Measurements from ENCODE around the gene JOSD1. TPM values are rescaled to one million over a fixed set of nuclear protein-coding genes. Genes with fewer than 3 reads are reported as not detected.

Gene JOSD1
- total RNA-seq, 1 experiment from 2014 or later, result 50.5 TPM

DNA sequence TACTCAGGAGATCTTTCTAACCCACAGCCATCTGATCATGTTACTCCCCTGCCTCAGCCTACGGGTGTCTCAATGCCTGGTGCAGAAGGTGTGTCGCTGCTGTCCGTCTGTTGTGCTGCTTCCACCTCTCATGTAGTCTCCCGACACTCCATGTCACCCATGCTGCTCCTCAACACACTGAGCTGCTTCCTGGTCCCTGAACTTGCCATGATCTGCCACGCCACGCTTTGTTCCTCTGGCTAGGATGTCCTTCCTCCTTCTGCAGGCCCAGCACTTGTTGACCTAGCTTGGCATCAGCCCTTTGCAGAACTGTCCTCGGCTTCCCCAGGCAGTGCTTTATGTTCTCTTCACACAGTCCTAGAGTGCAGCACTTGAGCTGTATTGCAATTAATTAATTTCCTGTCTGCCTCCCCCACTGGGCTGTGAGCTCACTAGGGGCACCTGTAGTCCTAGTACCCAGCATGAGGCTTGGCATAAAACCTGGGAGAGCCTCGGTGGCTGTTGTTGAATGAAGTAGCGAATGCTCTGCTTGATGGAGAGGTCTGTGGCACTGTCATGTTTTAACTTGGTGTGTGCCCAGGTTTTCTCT, 14.5 kb upstream of the JOSD1 start:
- H3K4me3 ChIP-seq (ENCODE audit: low read length), result no peak overlapping the region
- peaks cover 31% of the 10 kb centered on the region for H4K20me1 ChIP-seq (ENCODE audit: insufficient read depth, low read depth, low read length)
- H3K79me2 ChIP-seq (ENCODE audit: low read length), result peaks cover 67% of the 10 kb centered on the region
- H3K9me3 ChIP-seq (ENCODE audit: low read length), result no peaks in the 10 kb centered on the region
- H3K4me2 ChIP-seq (ENCODE audit: low read depth, low read length, poor library complexity, severe bottlenecking), result no peak overlapping the region
- peaks cover 2% of the 10 kb centered on the region for H3K4me1 ChIP-seq (ENCODE audit: low read length)
- no peaks in the 10 kb centered on the region for H3K27me3 ChIP-seq (ENCODE audit: low read length)
- H3K9ac ChIP-seq (ENCODE audit: low read length), result no peak overlapping the region
- no peak for DNase-seq
- H3K9me2 ChIP-seq (replicated peaks; ENCODE audit: insufficient read depth, low read length), result no peaks in the 10 kb centered on the region
- peaks cover 19% of the 10 kb centered on the region for H3K36me3 ChIP-seq (ENCODE audit: insufficient read depth, low read length)
- H2AFZ ChIP-seq (ENCODE audit: low read length), result no peak overlapping the region
- no peak overlapping the region for H3K27ac ChIP-seq (ENCODE audit: low read length)

DNA sequence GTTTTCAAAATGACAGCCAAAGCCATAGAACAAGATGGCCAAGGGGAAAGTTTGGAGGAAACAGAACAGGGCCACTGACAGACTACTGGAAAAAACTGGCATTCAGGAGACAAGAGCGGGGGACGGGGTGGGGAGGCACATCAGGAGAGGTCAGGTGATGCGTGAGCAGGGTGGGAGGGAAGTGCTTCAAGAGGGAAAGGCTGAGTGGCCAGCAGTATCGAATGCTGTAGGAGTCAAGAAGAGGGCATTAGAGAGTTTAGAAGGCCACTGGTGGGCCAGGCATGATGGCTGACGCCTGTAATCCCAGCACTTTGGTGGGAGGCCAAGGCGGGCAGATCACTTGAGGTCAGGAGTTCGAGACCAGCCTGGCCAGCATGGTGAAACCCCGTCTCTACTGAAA, 13.2 kb upstream of the JOSD1 start:
- no peak for DNase-seq
- Histone ChIP-seq H2AFZ (ENCODE audit: low read length) (no peak overlapping the region), H3K9me3 (ENCODE audit: low read length) (no peaks in the 10 kb centered on the region), H4K20me1 (ENCODE audit: insufficient read depth, low read depth, low read length) (peaks cover 40% of the 10 kb centered on the region), H3K9ac (ENCODE audit: low read length) (no peak overlapping the region), H3K9me2 (replicated peaks; ENCODE audit: insufficient read depth, low read length) (no peaks in the 10 kb centered on the region), H3K4me1 (ENCODE audit: low read length) (peaks cover 15% of the 10 kb centered on the region), H3K4me2 (ENCODE audit: low read depth, low read length, poor library complexity, severe bottlenecking) (no peak overlapping the region), H3K27me3 (ENCODE audit: low read length) (no peaks in the 10 kb centered on the region), H3K27ac (ENCODE audit: low read length) (no peak overlapping the region), H3K36me3 (ENCODE audit: insufficient read depth, low read length) (peaks cover 27% of the 10 kb centered on the region), H3K4me3 (ENCODE audit: low read length) (no peak overlapping the region), H3K79me2 (ENCODE audit: low read length) (peaks cover 78% of the 10 kb centered on the region)

DNA sequence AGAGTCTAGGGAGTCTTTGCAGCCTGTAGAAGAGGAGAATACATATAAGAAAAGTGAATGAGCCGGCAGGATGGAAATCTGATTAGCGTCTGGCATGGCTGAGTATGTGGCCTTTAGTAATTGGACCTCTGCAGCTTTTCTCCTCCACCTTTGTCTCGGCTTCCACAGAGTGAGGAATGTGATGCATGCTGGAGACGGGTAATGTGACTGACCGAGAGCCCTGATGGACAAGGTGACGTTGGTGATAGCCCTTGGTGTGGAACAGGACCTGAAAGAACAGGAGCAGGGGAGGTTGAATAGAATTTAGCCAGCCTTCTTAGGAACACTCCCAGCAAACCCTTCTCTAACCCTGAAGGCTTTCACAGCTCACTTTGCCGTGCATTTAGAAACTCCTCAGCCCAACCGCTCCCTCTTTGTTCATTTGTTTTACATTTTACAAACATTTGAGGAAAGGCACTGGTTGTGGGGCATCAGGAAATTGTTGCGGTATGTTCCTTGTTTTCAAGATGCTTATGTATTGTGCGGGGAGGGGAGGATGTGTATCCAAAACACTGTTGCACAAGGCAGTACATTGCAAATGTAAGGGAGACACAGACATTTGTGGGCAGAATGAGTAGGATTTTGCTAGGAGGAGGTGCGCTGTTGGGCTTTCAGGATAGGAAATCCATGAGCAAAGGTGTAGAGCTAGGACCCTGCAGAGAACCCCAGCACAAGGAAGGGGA, 11.9 kb upstream of the JOSD1 start:
- H3K36me3 ChIP-seq (ENCODE audit: insufficient read depth, low read length), result peaks cover 20% of the 10 kb centered on the region
- no peak overlapping the region for H3K27ac ChIP-seq (ENCODE audit: low read length)
- no peaks in the 10 kb centered on the region for H3K27me3 ChIP-seq (ENCODE audit: low read length)
- H2AFZ ChIP-seq (ENCODE audit: low read length), result no peak overlapping the region
- H3K79me2 ChIP-seq (ENCODE audit: low read length), result peaks cover 81% of the 10 kb centered on the region
- DNase-seq, result no peak
- peaks cover 49% of the 10 kb centered on the region for H4K20me1 ChIP-seq (ENCODE audit: insufficient read depth, low read depth, low read length)
- H3K9me2 ChIP-seq (replicated peaks; ENCODE audit: insufficient read depth, low read length), result no peaks in the 10 kb centered on the region
- H3K9me3 ChIP-seq (ENCODE audit: low read length), result no peaks in the 10 kb centered on the region
- H3K4me3 ChIP-seq (ENCODE audit: low read length), result no peak overlapping the region
- peaks cover 28% of the 10 kb centered on the region for H3K4me1 ChIP-seq (ENCODE audit: low read length)
- H3K4me2 ChIP-seq (ENCODE audit: low read depth, low read length, poor library complexity, severe bottlenecking), result no peak overlapping the region
- no peak overlapping the region for H3K9ac ChIP-seq (ENCODE audit: low read length)

DNA sequence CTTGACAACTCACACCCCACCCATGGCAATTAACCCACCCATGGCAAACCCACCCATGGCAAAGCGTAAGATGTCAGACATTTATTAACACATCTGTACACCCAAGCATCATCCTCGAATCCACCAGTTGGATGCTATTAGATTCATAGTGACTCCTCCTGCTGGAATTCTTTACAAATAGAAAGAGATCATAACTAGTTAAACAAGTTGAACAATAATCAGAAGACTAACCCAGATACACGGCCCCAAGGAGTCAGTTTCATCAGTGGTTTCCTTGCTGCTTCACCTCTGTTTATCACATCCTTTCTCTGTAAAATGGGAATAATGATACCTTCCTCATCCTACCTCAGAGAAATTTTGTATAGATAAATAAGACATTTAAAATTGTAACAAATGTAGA, 10.1 kb upstream of the JOSD1 start:
- H3K9me3 ChIP-seq (ENCODE audit: low read length), result no peaks in the 10 kb centered on the region
- H3K9me2 ChIP-seq (replicated peaks; ENCODE audit: insufficient read depth, low read length), result no peaks in the 10 kb centered on the region
- no peak overlapping the region for H3K4me2 ChIP-seq (ENCODE audit: low read depth, low read length, poor library complexity, severe bottlenecking)
- H3K27me3 ChIP-seq (ENCODE audit: low read length), result no peaks in the 10 kb centered on the region
- no peak overlapping the region for H2AFZ ChIP-seq (ENCODE audit: low read length)
- H3K27ac ChIP-seq (ENCODE audit: low read length), result no peak overlapping the region
- H3K4me3 ChIP-seq (ENCODE audit: low read length), result no peak overlapping the region
- peaks cover 35% of the 10 kb centered on the region for H3K4me1 ChIP-seq (ENCODE audit: low read length)
- H4K20me1 ChIP-seq (ENCODE audit: insufficient read depth, low read depth, low read length), result peaks cover 53% of the 10 kb centered on the region
- no peak overlapping the region for H3K9ac ChIP-seq (ENCODE audit: low read length)
- no peak for DNase-seq
- peaks cover 12% of the 10 kb centered on the region for H3K36me3 ChIP-seq (ENCODE audit: insufficient read depth, low read length)
- H3K79me2 ChIP-seq (ENCODE audit: low read length), result peaks cover 96% of the 10 kb centered on the region

DNA sequence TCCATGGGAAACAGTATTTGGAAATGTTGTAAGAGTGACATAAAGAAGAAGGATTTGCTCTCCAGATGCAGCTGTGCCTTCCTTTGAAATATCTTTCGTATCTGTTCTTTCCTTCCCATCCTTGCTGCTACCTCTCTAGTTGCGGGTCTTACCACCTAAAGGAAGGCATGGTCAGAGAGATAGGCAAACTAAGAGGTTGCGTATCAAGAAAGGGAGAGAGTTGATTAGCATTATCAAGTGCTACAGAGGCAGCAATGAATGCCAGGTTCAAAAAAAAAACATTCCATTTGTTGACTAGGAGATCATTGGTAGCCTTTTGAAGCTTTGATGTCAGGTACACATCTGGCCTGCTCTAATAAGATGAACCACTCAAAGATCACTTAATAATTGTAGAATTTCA, 9.6 kb upstream of the JOSD1 start:
- peaks cover 49% of the 10 kb centered on the region for H4K20me1 ChIP-seq (ENCODE audit: insufficient read depth, low read depth, low read length)

DNA sequence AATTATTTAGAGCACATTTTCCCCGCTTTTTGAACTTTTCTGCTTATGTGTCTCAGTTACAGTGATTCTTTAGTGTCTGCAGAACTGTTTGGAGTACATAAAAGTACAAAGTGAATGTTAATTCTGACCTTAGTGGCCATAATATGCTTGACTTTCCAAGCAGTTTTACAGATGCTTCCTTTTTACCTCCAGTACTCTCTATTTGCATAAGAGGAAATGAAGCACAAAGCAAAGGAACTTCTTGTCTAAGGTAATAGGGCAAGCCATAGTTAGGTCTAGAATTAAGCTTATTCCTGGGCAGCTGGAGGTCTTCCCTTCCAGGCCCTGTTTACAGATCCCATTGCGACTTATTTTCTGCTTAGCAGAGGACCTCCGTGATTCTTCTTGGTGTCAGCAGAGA, 8.6 kb upstream of the JOSD1 start:
- no peaks in the 10 kb centered on the region for H3K9me2 ChIP-seq (replicated peaks; ENCODE audit: insufficient read depth, low read length)
- peaks cover 44% of the 10 kb centered on the region for H3K4me1 ChIP-seq (ENCODE audit: low read length)
- H3K4me3 ChIP-seq (ENCODE audit: low read length), result peak overlapping the region; percentile 19; the same call in 1 of the 2 replicates

More for the DNA sequence above, 9.6 kb upstream of the JOSD1 start:
- Histone ChIP-seq H3K27me3 (ENCODE audit: low read length) (no peaks in the 10 kb centered on the region), H3K27ac (ENCODE audit: low read length) (no peak overlapping the region), H3K9me2 (replicated peaks; ENCODE audit: insufficient read depth, low read length) (no peaks in the 10 kb centered on the region), H3K4me1 (ENCODE audit: low read length) (peaks cover 35% of the 10 kb centered on the region), H3K4me3 (ENCODE audit: low read length) (no peak overlapping the region), H3K79me2 (ENCODE audit: low read length) (peaks cover 92% of the 10 kb centered on the region), H3K36me3 (ENCODE audit: insufficient read depth, low read length) (peaks cover 12% of the 10 kb centered on the region), H3K4me2 (ENCODE audit: low read depth, low read length, poor library complexity, severe bottlenecking) (no peak overlapping the region), H3K9ac (ENCODE audit: low read length) (no peak overlapping the region), H3K9me3 (ENCODE audit: low read length) (no peaks in the 10 kb centered on the region), H2AFZ (ENCODE audit: low read length) (no peak overlapping the region)
- DNase-seq, result no peak

DNA sequence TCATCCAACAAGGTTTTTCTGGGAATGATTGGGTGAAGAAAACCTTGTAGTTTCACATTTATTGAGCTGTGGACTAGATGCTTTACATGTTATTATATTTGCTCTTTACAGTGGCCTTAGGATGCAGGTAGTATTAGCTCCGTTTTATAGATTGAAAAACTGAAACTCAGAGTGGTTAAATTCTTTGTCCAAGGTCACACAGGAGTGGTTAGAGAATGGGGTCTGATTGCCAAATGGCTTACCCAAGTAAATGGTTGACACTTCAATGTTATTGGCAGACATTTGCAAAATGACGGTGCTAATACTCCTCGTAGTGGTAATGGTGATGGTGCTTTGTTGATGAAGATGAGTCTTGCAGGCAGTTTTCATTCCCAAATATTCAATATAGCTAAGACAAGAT, 7.2 kb upstream of the JOSD1 start:
- H3K9me3 ChIP-seq (ENCODE audit: low read length), result no peaks in the 10 kb centered on the region
- H3K9me2 ChIP-seq (replicated peaks; ENCODE audit: insufficient read depth, low read length), result no peaks in the 10 kb centered on the region
- no peak overlapping the region for H3K27ac ChIP-seq (ENCODE audit: low read length)
- H2AFZ ChIP-seq (ENCODE audit: low read length), result no peak overlapping the region
- DNase-seq, result no peak
- H4K20me1 ChIP-seq (ENCODE audit: insufficient read depth, low read depth, low read length), result peaks cover 33% of the 10 kb centered on the region
- 0 out of 2 replicates have a peak overlapping the region, but pooled peaks have one; percentile 6 for H3K9ac ChIP-seq (ENCODE audit: low read length)
- no peaks in the 10 kb centered on the region for H3K27me3 ChIP-seq (ENCODE audit: low read length)
- peaks cover 71% of the 10 kb centered on the region for H3K79me2 ChIP-seq (ENCODE audit: low read length)
- peak overlapping the region; percentile 79 for H3K4me3 ChIP-seq (ENCODE audit: low read length)
- peak overlapping the region; percentile 92 for H3K4me2 ChIP-seq (ENCODE audit: low read depth, low read length, poor library complexity, severe bottlenecking)
- peaks cover 12% of the 10 kb centered on the region; the same call in 1 of the 2 replicates for H3K36me3 ChIP-seq (ENCODE audit: insufficient read depth, low read length)
- peaks cover 51% of the 10 kb centered on the region for H3K4me1 ChIP-seq (ENCODE audit: low read length)

More for the DNA sequence above, 8.6 kb upstream of the JOSD1 start:
- Histone ChIP-seq H4K20me1 (ENCODE audit: insufficient read depth, low read depth, low read length) (peaks cover 41% of the 10 kb centered on the region), H3K36me3 (ENCODE audit: insufficient read depth, low read length) (peaks cover 12% of the 10 kb centered on the region; the same call in 1 of the 2 replicates), H3K9me3 (ENCODE audit: low read length) (no peaks in the 10 kb centered on the region), H3K27ac (ENCODE audit: low read length) (peak overlapping the region; percentile 56), H3K79me2 (ENCODE audit: low read length) (peaks cover 81% of the 10 kb centered on the region), H3K27me3 (ENCODE audit: low read length) (no peaks in the 10 kb centered on the region), H3K4me2 (ENCODE audit: low read depth, low read length, poor library complexity, severe bottlenecking) (peak overlapping the region; percentile 92), H3K9ac (ENCODE audit: low read length) (0 out of 2 replicates have a peak overlapping the region, but pooled peaks have one; percentile 5), H2AFZ (ENCODE audit: low read length) (no peak overlapping the region)
- peak; percentile 71 for DNase-seq

DNA sequence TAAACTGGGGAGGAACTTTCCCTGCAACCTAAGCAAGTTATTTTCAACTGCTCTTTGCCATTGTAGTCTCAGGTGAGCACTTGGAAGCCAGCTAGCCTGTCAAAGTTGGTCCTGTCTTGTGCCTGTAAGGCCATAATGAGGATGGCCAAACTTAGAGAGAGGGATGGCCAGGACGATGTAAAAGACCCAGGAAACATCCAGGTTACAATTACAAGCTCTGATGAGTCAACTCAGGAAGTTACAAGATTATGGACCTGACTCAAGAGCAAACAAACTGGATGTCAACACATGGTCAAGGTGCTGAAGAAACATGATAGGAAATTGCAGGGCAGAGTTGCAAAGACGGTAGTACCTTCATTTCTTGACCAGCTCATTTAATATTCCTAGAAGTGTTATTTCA, 6.6 kb upstream of the JOSD1 start:
- peaks cover 12% of the 10 kb centered on the region; the same call in 1 of the 2 replicates for H3K36me3 ChIP-seq (ENCODE audit: insufficient read depth, low read length)
- no peaks in the 10 kb centered on the region for H3K9me3 ChIP-seq (ENCODE audit: low read length)
- no peak for DNase-seq
- peaks cover 64% of the 10 kb centered on the region for H3K79me2 ChIP-seq (ENCODE audit: low read length)
- H2AFZ ChIP-seq (ENCODE audit: low read length), result no peak overlapping the region
- H3K9ac ChIP-seq (ENCODE audit: low read length), result peak overlapping the region; percentile 95
- peaks cover 28% of the 10 kb centered on the region for H4K20me1 ChIP-seq (ENCODE audit: insufficient read depth, low read depth, low read length)
- peaks cover 53% of the 10 kb centered on the region for H3K4me1 ChIP-seq (ENCODE audit: low read length)
- no peaks in the 10 kb centered on the region for H3K9me2 ChIP-seq (replicated peaks; ENCODE audit: insufficient read depth, low read length)
- peak overlapping the region; percentile 79 for H3K4me3 ChIP-seq (ENCODE audit: low read length)
- H3K4me2 ChIP-seq (ENCODE audit: low read depth, low read length, poor library complexity, severe bottlenecking), result peak overlapping the region; percentile 92
- H3K27me3 ChIP-seq (ENCODE audit: low read length), result no peaks in the 10 kb centered on the region
- no peak overlapping the region; the same call in 1 of the 2 replicates for H3K27ac ChIP-seq (ENCODE audit: low read length)

Data from Karpas-422 (cell line).